ENCODE measurements around the gene ABRACL. TPM values are rescaled to one million over a fixed set of nuclear protein-coding genes. Genes with fewer than 3 reads are reported as not detected.

Gene ABRACL
- total and polyA plus RNA-seq, 2 of the 4 experiments (the other 2 are of a cell fraction): 16.0 to 27.9 TPM

DNA sequence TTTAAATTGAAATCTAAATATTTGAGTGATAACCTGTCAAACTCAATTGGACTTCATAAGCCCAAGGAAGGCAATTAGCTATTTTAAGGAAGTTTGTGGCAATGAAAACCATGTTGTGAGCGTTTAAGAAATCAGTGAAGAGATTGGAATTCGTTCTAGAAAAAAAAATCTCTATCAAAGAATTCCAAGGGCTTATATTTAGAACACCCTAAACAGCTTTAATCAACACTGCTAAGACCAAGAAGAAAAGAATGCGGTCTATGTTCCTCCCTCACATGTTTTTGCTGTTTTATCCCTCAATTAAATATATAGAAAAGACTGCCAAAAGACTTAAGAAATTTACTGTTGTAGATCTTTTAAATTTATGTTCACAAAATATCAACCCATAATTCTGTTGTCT lies 16.6 kb upstream of the ABRACL start:
- Histone ChIP-seq H2BK5ac (ENCODE audit: low read depth, low read length, poor library complexity, severe bottlenecking) (no peak overlapping the region), H4K5ac (ENCODE audit: low read depth, low read length) (no peak overlapping the region), H3K18ac (ENCODE audit: low read depth, low read length) (no peak overlapping the region), H3K4ac (ENCODE audit: low read depth, low read length) (no peak overlapping the region), H2BK20ac (ENCODE audit: low read depth, low read length) (no peak overlapping the region), H4K8ac (ENCODE audit: low read depth in 2 of 2, low read length in 2 of 2) (no peak overlapping the region), H4K20me1 (ENCODE audit: insufficient read depth, low read length) (no peaks in the 10 kb centered on the region), H3K4me1 (ENCODE audit: control insufficient read depth, insufficient read depth, low read length) (no peaks in the 10 kb centered on the region), H2AFZ (replicated peaks; ENCODE audit: low read length, poor library complexity) (no peak overlapping the region), H3K9me1 (ENCODE audit: insufficient read depth, low read length) (no peaks in the 10 kb centered on the region), H3K23ac (ENCODE audit: low read depth, low read length) (no peak overlapping the region), H3K4me3 (ENCODE audit: insufficient read depth, low read depth, low read length) (no peak overlapping the region), H3K14ac (replicated peaks; ENCODE audit: low read depth, low read length) (no peak overlapping the region), H2AK5ac (ENCODE audit: low read depth, low read length) (no peak overlapping the region), H3K79me1 (ENCODE audit: low read depth in 1 of 2, low read length in 2 of 2) (no peaks in the 10 kb centered on the region), H2BK120ac (ENCODE audit: low read depth, low read length) (no peak overlapping the region), H3K9me3 (ENCODE audit: control insufficient read depth, insufficient read depth, low read length) (no peaks in the 10 kb centered on the region), H3K27ac (ENCODE audit: insufficient read depth, low read length) (no peak overlapping the region), H3K27me3 (ENCODE audit: control insufficient read depth, insufficient read depth, low read length) (peaks cover 20% of the 10 kb centered on the region), H3K36me3 (ENCODE audit: control insufficient read depth, insufficient read depth, low read length) (no peaks in the 10 kb centered on the region), H4K91ac (ENCODE audit: insufficient read depth, low read depth, low read length) (no peak overlapping the region), H3K4me2 (ENCODE audit: low read depth, low read length) (no peak overlapping the region), H3K56ac (ENCODE audit: extremely low read depth, insufficient read depth, low read length) (no peak overlapping the region), H2BK15ac (ENCODE audit: low read depth, low read length) (no peak overlapping the region), H2AK9ac (replicated peaks; ENCODE audit: low read depth, low read length, poor library complexity) (no peak overlapping the region), H3K9ac (ENCODE audit: low read depth, low read length) (no peak overlapping the region)
- intact Hi-C loops (cut with micrococcal nuclease): no loop called here
- in situ Hi-C loops (cut with MboI; ENCODE audit: low sequenced_read_pairs): no loop called here
- ATAC-seq (ENCODE audit: low read depth): no peak
- no peak for DNase-seq
- no CpG with 5 or more reads among the region's 3 CpGs for WGBS, 2 experiments (ENCODE audit: extremely low coverage in 2 of 2, insufficient read length in 1 of 2)
- CTCF ChIA-PET: no interaction called here
- TF ChIP-seq RAD21 (IDR thresholded peaks at IDR 0.05; ENCODE audit: low read length): no peak
- no peak for TF ChIP-seq RCOR1 (IDR thresholded peaks at IDR 0.05; ENCODE audit: insufficient replicate concordance, low read length)
- TF ChIP-seq, protein P1, sequence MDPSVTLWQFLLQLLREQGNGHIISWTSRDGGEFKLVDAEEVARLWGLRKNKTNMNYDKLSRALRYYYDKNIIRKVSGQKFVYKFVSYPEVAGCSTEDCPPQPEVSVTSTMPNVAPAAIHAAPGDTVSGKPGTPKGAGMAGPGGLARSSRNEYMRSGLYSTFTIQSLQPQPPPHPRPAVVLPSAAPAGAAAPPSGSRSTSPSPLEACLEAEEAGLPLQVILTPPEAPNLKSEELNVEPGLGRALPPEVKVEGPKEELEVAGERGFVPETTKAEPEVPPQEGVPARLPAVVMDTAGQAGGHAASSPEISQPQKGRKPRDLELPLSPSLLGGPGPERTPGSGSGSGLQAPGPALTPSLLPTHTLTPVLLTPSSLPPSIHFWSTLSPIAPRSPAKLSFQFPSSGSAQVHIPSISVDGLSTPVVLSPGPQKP (IDR thresholded peaks at IDR 0.05; ENCODE audit: borderline replicate concordance, low read depth, low read length): no peak
- no peak for TF ChIP-seq USF2 (IDR thresholded peaks at IDR 0.05; ENCODE audit: low read depth, low read length)
- no peak for TF ChIP-seq CTCF (conservative IDR thresholded peaks at IDR 0.05; ENCODE audit: low read depth, low read length)
- no peak for TF ChIP-seq SMC3 (IDR thresholded peaks at IDR 0.05; ENCODE audit: low read depth, low read length)
- no peak for TF ChIP-seq MAZ (IDR thresholded peaks at IDR 0.05; ENCODE audit: borderline replicate concordance, low read depth, low read length)
- TF ChIP-seq FOS (IDR thresholded peaks at IDR 0.05; ENCODE audit: low read depth, low read length): no peak
- no peak for TF ChIP-seq MXI1 (IDR thresholded peaks at IDR 0.05; ENCODE audit: borderline replicate concordance, low read depth, low read length)
- TF ChIP-seq NFE2L2 (IDR thresholded peaks at IDR 0.05; ENCODE audit: low read depth, low read length): no peak
- no peak for TF ChIP-seq BHLHE40 (IDR thresholded peaks at IDR 0.05; ENCODE audit: low read depth, low read length)
- TF ChIP-seq POLR2A (IDR thresholded peaks at IDR 0.05; ENCODE audit: low read depth, low read length): no peak
- no peak for TF ChIP-seq CEBPB (IDR thresholded peaks at IDR 0.05; ENCODE audit: low read depth, low read length)
- no peak for TF ChIP-seq RFX5 (IDR thresholded peaks at IDR 0.05; ENCODE audit: low read depth, low read length)
- no peak for TF ChIP-seq MAFK (IDR thresholded peaks at IDR 0.05; ENCODE audit: low read depth, low read length)
- TF ChIP-seq CHD1 (IDR thresholded peaks at IDR 0.05; ENCODE audit: low read depth, low read length): no peak
- POLR2A ChIA-PET (ENCODE audit: unreplicated experiment): no interaction called here
- dilution Hi-C loops (cut with HindIII; ENCODE audit: low sequenced_read_pairs, unreplicated experiment): no loop called here
- BruUV-seq (replicated peaks): no TSS peak

Data from IMR-90 (cell line).